Measurements from ENCODE around the gene CABP2. TPM values are rescaled to one million over a fixed set of nuclear protein-coding genes. Genes with fewer than 3 reads are reported as not detected.

Gene CABP2
- total RNA-seq, 1 donor from 2014 or later: not detected

GRCh38 chr11:67530282-67530592 is 7.0 kb upstream of the CABP2 start:
- no peak overlapping the region for H3K27ac Mint-ChIP-seq (ENCODE audit: unreplicated experiment)
- no peak overlapping the region for H3K4me3 Mint-ChIP-seq (ENCODE audit: unreplicated experiment)
- peaks cover 14% of the 10 kb centered on the region for H3K27me3 Mint-ChIP-seq (ENCODE audit: unreplicated experiment)
- DNase-seq (ENCODE audit: extremely low spot score, unreplicated experiment): no peak
- no peaks in the 10 kb centered on the region for H3K36me3 Mint-ChIP-seq (ENCODE audit: unreplicated experiment)
- peaks cover 10% of the 10 kb centered on the region for H3K9me3 Mint-ChIP-seq (ENCODE audit: unreplicated experiment)
- no peaks in the 10 kb centered on the region for H3K4me1 Mint-ChIP-seq (ENCODE audit: unreplicated experiment)
- TF ChIP-seq CTCF (IDR thresholded peaks at IDR 0.05): no peak

- Mint-ChIP-seq H3K36me3 (ENCODE audit: unreplicated experiment) (no peaks in the 10 kb centered on the region), H3K27ac (ENCODE audit: unreplicated experiment) (no peak overlapping the region), H3K27me3 (ENCODE audit: unreplicated experiment) (peaks cover 17% of the 10 kb centered on the region), H3K4me3 (ENCODE audit: unreplicated experiment) (no peak overlapping the region), H3K4me1 (ENCODE audit: unreplicated experiment) (no peaks in the 10 kb centered on the region), H3K9me3 (ENCODE audit: unreplicated experiment) (peaks cover 5% of the 10 kb centered on the region)
- no peak for TF ChIP-seq CTCF (IDR thresholded peaks at IDR 0.05)
- no peak for DNase-seq (ENCODE audit: extremely low spot score, unreplicated experiment)
Measured at GRCh38 chr11:67528376-67528775, 5.1 kb upstream of the CABP2 start.

DNA sequence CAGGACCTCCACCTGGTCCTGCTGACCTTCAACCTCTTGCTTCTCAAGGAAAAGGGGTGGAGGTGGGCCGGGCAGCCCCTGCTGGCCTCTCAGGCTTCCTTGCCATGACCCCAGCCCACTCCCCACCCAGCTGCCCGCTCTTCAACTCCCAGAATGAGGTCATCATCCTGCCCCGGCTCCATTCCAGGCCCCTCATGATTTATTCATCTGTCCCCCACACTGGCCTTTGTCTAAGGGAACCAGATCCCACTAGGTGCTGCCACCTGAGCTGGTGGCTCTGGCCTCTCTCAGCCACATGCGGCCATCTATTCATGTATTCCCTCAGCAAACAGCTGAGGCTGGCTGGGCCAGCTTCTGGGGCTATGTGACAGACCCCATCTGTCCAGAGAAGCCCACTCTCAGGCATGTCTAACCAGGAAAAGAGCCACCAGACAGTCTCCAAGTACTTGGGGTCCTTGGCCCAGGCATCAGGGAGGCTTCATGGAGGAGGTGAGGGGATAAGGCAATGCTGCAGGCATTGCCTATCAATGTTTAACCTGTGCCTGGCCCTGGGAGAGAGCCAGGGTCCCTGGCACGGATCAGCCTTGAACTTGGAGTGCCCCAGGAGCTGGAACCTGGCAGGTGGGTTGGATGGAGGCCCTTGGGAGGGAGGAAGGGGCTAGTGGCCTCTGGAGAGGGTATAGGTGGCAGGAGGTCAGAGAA is 2.2 kb upstream of the CABP2 start:
- no peaks in the 10 kb centered on the region for H3K9me3 Mint-ChIP-seq (ENCODE audit: unreplicated experiment)
- H3K4me3 Mint-ChIP-seq (ENCODE audit: unreplicated experiment): no peak overlapping the region
- H3K4me1 Mint-ChIP-seq (ENCODE audit: unreplicated experiment): no peaks in the 10 kb centered on the region
- H3K36me3 Mint-ChIP-seq (ENCODE audit: unreplicated experiment): no peaks in the 10 kb centered on the region
- peaks cover 13% of the 10 kb centered on the region for H3K27me3 Mint-ChIP-seq (ENCODE audit: unreplicated experiment)
- H3K27ac Mint-ChIP-seq (ENCODE audit: unreplicated experiment): no peak overlapping the region
- no peak for TF ChIP-seq CTCF (IDR thresholded peaks at IDR 0.05)
- DNase-seq (ENCODE audit: extremely low spot score, unreplicated experiment): no peak

DNA sequence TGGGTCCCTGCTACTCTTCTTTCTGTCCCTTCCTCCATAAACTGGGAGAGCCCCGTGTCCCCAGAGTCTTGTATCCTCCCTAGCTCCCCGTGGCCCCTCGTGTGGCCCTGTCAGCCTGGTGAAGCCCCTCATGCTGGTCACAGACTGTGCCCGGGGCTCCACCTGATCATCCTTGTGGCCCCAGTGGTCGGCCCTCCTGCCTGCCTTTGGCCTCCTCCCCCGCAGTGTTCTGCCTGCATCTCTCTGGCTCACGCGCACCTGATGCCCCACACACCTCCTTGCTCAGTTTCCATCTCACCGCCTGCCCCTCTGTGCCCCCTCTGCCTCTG is 1.2 kb upstream of the CABP2 start:
- TF ChIP-seq CTCF (IDR thresholded peaks at IDR 0.05): no peak
- Mint-ChIP-seq H3K4me1 (ENCODE audit: unreplicated experiment) (no peaks in the 10 kb centered on the region), H3K27me3 (ENCODE audit: unreplicated experiment) (peaks cover 13% of the 10 kb centered on the region), H3K36me3 (ENCODE audit: unreplicated experiment) (no peaks in the 10 kb centered on the region), H3K27ac (ENCODE audit: unreplicated experiment) (no peak overlapping the region), H3K9me3 (ENCODE audit: unreplicated experiment) (no peaks in the 10 kb centered on the region), H3K4me3 (ENCODE audit: unreplicated experiment) (no peak overlapping the region)
- no peak for DNase-seq (ENCODE audit: extremely low spot score, unreplicated experiment)

DNA sequence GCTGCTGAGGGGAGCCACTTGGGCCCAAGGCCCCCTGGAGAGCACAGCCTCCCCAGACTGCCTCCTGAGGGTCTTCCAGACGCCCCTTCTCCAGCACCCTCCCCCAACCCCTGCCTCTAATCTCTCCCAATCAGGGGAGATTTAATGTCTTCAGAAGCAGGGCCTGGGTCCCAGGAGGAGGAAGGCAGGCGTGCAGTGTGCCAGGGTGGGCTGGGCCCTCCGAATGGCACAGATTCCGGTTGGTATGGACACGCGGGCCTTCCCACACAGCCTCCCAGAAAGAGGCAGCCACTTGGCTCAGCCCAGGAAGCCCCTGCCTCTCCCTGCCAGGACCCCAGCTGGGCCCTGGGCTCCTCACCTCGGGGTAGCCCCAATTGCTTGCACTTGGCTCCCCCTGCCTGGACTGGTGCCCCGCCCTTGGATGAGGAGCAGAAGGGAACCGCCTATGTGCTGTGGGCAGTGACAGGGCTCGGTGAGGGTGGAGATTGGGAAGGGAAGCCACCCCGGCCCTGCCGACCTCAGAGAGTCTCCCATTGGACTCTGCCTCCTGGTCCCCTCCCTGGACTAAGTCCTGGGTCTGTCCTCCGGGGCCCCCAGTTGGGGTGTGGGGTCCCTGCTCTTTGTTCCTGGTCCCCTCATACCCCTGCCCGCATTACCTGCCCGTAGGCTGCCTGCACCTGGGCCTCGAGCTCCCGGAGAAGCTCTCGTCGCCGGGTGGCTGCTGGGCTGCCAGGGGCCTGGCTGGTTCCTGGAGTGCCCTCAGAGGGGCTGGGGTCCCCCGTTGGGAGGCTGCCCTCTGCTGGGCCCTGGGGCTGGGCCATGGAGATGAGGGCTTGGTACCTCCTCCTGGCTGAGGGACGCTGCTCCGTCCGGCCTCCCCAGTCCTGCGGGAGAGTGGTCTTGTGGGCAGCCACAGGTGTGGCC is 572 bp upstream of the CABP2 start:
- no peak for TF ChIP-seq CTCF (IDR thresholded peaks at IDR 0.05)
- Mint-ChIP-seq H3K4me1 (ENCODE audit: unreplicated experiment) (no peaks in the 10 kb centered on the region), H3K27ac (ENCODE audit: unreplicated experiment) (no peak overlapping the region), H3K9me3 (ENCODE audit: unreplicated experiment) (no peaks in the 10 kb centered on the region), H3K36me3 (ENCODE audit: unreplicated experiment) (no peaks in the 10 kb centered on the region), H3K27me3 (ENCODE audit: unreplicated experiment) (peaks cover 11% of the 10 kb centered on the region), H3K4me3 (ENCODE audit: unreplicated experiment) (no peak overlapping the region)
- no peak for DNase-seq (ENCODE audit: extremely low spot score, unreplicated experiment)
